Muscle layer of colon (tissue), 2 donors: ENCODE measurements around the gene CD3G.
A peak's percentile ranks its signal among the peaks of the same experiment; 100 is the strongest.
"Not testable (repeated sequence)": the region's sequence is repeated elsewhere in the genome, so short reads cannot be mapped to it uniquely, and the experiment has no call there.

Experiments
- H3K27ac ChIP-seq: one replicate; pipeline ENCODE4 v1.7.0; 2013; ENCODE audit warnings: low read depth, mild to moderate bottlenecking, low read length, moderate library complexity
- H3K27me3 ChIP-seq, 2 donors: one replicate each; pipeline ENCODE4 v1.7.0; 2013; ENCODE audit warnings: low read length in 2 of 2, mild to moderate bottlenecking in 2 of 2; ENCODE audit not compliant: insufficient read depth in 2 of 2, control insufficient read depth in 1 of 2
- H3K36me3 ChIP-seq: one replicate; pipeline ENCODE4 v1.7.0; 2013; ENCODE audit warnings: mild to moderate bottlenecking, low read length; ENCODE audit not compliant: insufficient read depth
- H3K4me1 ChIP-seq: one replicate; pipeline ENCODE4 v1.7.0; 2013; ENCODE audit warnings: mild to moderate bottlenecking, low read length; ENCODE audit not compliant: insufficient read depth
- H3K4me3 ChIP-seq, 2 donors: one replicate each; pipeline ENCODE4 v1.7.0; 2013; ENCODE audit warnings: low read length in 2 of 2, low read depth in 1 of 2, mild to moderate bottlenecking in 1 of 2, moderate library complexity in 1 of 2
- H3K9ac ChIP-seq: one replicate; pipeline ENCODE4 v1.7.0; 2013; ENCODE audit warnings: low read length
- H3K9me3 ChIP-seq: one replicate; pipeline ENCODE4 v1.7.0; 2013; ENCODE audit warnings: mild to moderate bottlenecking, low read length
- donor health status: abdominal sarcoma.
- donor health status: Adenocarcinoma of cecum.

Gene CD3G

DNA sequence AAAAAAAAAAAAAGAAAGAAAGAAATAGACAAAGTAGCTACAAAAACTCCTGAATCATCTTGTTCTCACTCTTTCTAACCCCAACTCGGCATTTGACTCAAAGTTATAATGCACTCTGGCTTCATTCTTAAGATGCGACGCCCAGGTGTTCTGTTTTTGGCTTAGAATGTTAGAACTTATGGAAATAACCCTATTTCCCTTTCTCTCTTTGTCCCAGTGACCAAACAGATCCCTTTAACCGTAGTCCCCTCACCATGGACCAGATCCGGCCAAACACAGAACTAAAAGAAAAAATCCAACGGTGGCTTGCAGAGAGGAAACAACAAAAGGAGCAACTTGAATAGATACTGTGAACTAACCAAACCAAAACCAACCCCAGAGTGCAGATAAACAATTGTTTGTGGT, 52.0 kb downstream of the CD3G start:
- no peaks in the 10 kb centered on the region for H3K27me3 ChIP-seq
- H3K9me3 ChIP-seq: no peaks in the 10 kb centered on the region
- peaks cover 43% of the 10 kb centered on the region for H3K36me3 ChIP-seq
- H3K4me3 ChIP-seq: no peak overlapping the region
- H3K4me1 ChIP-seq: no peaks in the 10 kb centered on the region
- H3K27ac ChIP-seq: no peak overlapping the region
- no peak overlapping the region for H3K9ac ChIP-seq

DNA sequence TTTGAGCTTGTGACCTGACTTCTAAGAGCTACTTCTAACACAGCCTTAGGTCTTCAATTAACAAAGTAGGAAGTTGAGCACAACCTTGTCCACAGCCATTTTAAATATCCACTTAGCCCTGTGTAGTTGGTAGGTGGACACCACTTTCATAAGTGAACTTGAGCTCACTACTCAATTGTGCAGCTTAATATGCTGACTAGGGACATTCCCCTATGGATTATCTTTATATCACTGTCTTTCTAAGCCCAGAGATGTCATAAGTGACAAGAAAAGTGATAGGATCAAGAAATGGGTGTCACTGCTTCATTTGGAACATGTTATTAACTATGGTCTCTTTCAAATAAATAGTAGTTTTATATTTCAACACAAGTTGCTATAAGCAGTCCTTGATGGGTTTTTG, 53.3 kb downstream of the CD3G start:
- Histone ChIP-seq H3K4me1 (peaks cover 3% of the 10 kb centered on the region), H3K36me3 (peaks cover 33% of the 10 kb centered on the region), H3K9me3 (no peaks in the 10 kb centered on the region), H3K27ac (no peak overlapping the region), H3K9ac (no peak overlapping the region), H3K27me3 (no peaks in the 10 kb centered on the region), H3K4me3 (no peak overlapping the region)

DNA sequence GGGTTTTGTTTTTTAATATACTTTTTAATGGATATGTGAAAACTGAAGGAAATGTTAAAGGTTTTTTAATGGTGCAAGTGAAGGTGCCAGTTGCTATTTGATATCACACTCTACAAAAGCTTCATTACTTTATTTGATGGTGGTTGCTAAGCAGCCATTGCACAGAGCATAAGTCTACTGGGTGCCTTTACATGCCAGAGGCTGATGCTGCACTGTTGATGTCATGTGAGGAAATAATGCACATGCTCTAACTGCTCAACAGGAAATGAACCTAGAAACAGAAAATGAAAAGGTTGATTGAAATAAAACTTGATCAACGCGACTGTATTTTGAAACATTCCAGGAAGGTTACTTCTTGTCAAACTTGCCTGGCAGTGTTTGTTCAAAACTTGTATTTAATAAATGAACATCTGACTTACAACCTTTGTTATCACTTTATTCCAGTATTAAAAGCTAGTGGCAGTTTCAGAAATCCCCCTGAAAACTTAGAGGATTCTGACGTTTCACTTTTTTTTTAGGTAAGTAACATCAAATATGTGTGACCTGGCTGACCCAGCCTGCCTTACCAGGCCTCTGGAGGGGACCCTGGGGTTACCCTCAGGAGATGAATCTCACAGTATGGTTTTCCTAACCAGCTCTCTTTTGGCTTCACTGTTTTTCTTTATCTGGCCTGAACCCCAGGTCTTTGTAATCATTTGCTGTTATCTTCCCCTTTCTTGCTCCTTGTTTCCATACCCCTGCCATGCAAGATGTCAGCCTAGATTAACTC, 54.8 kb downstream of the CD3G start:
- H3K27ac ChIP-seq: no peak overlapping the region
- no peaks in the 10 kb centered on the region for H3K9me3 ChIP-seq
- H3K4me1 ChIP-seq: peaks cover 12% of the 10 kb centered on the region
- no peak overlapping the region for H3K4me3 ChIP-seq
- H3K36me3 ChIP-seq: peaks cover 25% of the 10 kb centered on the region
- H3K9ac ChIP-seq: no peak overlapping the region
- H3K27me3 ChIP-seq: no peaks in the 10 kb centered on the region

DNA sequence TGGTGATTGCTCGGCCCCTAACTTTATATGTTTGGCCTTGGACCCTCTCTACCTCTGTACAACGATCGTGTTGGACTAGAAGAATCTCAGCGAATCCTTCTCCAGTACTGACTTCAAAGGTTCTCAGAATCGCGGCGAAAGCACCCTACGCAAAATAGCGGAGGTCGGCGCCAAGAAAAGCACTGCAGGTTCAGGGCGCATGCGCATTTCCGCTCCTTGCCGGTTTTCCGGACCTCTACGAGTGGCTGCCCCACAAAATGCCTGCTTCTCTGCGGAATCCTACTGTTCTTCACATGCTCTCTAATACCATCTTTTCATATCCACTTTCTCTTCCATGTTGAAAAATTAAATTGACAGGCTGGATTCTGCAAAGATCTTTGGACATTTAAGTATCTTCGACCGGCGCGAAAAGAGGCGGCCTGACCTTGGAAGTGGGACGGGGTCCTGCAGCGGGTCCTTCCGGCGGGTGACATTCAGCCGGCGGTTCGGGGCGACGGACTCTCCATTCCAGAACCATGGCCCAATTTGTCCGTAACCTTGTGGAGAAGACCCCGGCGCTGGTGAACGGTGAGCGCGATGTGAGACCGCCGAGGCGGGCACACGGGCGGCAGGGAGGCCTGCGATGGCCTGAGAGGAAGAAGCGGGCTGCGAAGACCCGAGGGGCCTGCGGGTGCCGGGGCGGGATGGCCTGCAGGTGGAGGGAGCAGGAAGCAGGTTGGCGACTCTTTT, 57.2 kb downstream of the CD3G start, which contains the start of gene ATP5MG:
TSS of gene ATP5MG (plus strand) at position 456 of the 729 bp plus-strand sequence. CDS start at position 516, 60 bp downstream.
- peak within 1 kb of the TSS; percentile 75 to 81 for H3K4me3 ChIP-seq
- peak within 1 kb of the TSS; percentile 85 for H3K9ac ChIP-seq
- no peaks in the 10 kb centered on the region for H3K27me3 ChIP-seq
- peak within 1 kb of the TSS; percentile 70 for H3K27ac ChIP-seq
- H3K9me3 ChIP-seq: no peaks in the 10 kb centered on the region
- peaks cover 12% of the 10 kb centered on the region for H3K4me1 ChIP-seq
- peaks cover 15% of the 10 kb centered on the region for H3K36me3 ChIP-seq

DNA sequence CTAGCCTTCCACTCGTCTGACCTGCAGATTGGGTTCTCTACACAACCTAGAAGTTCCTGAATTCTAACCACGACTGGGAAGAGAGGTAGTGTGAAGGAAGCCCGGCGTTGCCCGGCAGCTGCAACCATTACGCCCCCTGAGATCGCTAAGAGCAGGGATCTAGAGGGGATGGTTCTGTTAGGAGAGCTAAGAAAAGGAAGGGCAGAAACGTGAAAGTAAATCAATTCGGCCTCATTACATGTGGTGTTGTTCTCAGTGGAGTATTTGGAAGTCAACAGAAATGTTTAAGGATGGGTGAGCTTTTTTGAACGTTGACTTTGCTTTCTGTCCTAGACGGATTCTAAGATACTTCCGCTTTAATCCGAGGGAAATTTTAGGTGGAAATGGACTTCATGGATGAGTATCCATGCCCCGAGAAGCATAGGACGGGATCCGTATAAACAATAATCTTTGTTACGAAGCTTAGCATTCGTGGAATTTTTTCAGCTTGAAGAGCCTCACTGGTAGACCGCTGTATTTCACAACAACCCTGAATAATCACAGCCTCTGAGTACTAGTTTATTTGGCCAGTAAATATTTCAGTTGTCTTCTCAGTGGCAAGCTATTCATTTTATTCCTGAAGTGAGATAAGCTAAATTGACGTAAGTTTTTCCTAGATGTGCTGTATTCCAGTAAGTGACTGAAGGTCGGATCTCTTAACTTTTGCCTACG, 57.9 kb downstream of the CD3G start:
- H3K4me3 ChIP-seq: peak overlapping the region; percentile 75 to 81
- H3K36me3 ChIP-seq: peaks cover 10% of the 10 kb centered on the region
- H3K4me1 ChIP-seq: peaks cover 12% of the 10 kb centered on the region
- H3K9ac ChIP-seq: peak overlapping the region; percentile 85
- H3K27me3 ChIP-seq: no peaks in the 10 kb centered on the region
- H3K9me3 ChIP-seq: no peaks in the 10 kb centered on the region
- peak overlapping the region; percentile 70 for H3K27ac ChIP-seq

DNA sequence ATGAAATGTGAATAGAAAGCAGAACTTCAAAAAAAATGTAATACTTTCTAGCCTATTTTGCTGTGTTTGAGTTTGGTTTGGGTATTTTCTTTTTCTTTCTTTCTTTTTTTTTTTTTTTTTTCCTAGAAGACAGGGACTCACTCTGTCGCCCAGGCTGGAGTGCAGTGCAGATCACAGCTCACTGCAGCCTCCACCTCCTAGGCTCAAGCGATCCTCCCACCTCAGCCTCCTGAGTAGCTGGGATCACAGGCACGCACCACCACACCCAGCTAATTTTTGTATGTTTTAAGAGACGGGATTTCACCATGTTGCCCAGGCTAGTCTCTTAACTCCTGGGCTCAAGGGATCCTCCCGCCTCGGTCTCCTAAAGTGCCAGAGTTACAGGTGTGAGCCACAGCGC, 58.5 kb downstream of the CD3G start:
- Histone ChIP-seq H3K4me1 (peaks cover 12% of the 10 kb centered on the region), H3K4me3 (peak overlapping the region in 1 of 2 donors; percentile 81), H3K9ac (peak overlapping the region; percentile 85), H3K27ac (peak overlapping the region; percentile 70), H3K36me3 (peaks cover 16% of the 10 kb centered on the region)
- H3K9me3 ChIP-seq, H3K27me3 ChIP-seq: not testable (repeated sequence)
